NCI-H1694 treated with DMSO at 0.1 percent for 48 hours (cell line): ENCODE data around the gene SSR3.
A peak's percentile ranks its signal among the peaks of the same experiment; 100 is the strongest.
"Not testable (repeated sequence)": the region's sequence is repeated elsewhere in the genome, so short reads cannot be mapped to it uniquely, and the experiment has no call there.

ENCODE experiments used
- DNase-seq: peaks from one replicate; lab custom pipeline; 2025; lab: John Stamatoyannopoulos, UW

Gene SSR3

DNA sequence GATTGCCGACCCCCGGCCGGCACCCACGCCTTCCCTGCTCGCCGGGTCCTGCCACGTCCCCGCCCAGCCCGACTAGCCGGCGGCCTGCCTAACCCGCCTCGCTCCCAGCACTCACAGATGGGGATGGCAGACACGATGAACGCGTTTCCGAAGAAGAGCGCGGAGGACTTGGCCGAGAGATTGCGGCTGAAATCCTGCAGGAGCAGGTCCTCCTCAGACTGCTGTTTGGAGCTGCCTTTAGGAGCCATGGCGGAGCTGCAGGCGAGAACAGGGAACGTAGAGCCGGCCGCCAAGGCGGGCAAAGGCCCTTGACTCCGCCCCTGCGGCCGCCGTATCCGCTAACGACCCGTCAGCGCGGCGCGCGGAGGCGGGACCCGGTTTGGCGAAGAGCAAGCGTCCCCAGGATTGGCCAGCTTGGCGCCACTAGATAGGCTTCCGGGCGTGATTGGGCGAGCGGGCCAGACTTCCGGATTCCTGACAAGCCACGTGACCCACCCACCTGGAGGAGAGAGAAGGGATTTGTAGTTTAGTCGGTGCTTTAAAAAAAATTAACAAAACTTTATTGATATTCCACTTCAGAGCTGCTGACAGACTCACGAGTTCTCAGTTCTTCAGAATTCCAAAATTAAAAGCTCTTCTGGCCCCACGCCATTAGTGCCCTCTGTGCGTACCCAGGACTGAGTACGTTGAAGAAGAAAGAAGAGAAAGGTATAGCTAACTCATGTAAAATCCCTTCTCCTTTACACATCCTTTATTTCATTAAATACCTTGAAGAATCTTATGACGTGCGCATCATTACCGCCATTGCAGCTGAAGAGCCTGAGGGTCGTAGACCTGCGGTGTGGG lies at the start of gene SSR3:
SSR3 (minus strand) TSS at position 276 of the 846 bp plus-strand sequence; CDS start at position 248, 28 bp downstream.
- DNase-seq = peak; percentile 97

DNA sequence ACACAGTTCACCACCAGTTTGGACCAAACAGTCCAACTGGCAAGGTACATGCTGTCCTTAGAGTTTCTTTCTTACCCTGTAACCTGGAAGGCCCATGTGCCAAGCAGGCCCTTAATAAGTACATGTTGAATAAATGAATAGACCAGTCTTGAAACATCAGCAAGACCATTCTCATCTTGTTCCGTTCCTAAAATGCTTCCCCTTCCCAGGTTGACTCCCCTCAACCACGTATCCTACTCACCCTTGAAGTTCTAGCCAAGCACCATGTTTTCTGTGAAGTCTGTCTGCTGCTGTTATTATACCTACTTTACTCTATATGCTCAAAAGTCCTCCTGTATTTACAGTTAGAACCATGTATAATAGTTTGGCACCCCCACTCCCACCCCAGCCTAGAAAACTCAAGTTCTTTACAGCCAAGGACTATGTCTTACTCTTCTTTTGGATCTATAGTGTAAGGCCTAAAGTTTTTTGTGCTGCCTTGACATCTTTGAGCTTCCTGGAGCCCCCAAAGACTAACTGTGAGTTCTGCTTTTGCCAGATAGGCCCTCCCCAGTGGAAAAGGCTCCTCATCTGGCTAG lies 49.2 kb upstream of the SSR3 start:
- no peak for DNase-seq

DNA sequence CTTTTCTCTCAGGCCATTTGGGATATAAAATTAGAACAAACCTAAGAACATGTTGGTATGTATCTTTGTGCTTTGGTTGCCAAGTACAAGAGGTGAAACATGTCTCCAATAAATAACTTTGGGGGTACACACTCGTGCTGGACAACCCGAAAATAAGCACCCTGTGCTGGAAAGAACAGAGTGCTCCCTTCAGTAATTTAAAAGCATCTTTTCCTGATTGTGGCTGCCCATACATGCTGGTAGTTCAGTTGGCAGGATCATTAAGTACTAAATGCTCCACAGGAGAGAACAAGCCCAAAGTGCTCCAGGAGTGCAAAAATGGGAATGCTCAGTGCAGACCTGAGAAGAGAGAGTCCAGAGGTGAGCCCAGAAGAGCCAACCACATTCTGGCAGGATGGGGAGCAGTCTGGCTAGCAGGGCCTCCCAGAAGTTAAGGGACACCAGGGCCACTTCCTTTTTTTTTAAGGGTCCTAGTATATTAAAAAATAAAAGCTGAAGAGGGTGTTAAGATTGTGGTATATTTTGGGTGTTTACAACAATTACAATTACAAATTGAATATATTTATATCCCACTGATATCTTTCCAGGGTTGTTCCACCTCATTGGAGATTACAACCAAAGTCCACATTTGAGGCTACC lies 48.6 kb upstream of the SSR3 start:
- no peak for DNase-seq

DNA sequence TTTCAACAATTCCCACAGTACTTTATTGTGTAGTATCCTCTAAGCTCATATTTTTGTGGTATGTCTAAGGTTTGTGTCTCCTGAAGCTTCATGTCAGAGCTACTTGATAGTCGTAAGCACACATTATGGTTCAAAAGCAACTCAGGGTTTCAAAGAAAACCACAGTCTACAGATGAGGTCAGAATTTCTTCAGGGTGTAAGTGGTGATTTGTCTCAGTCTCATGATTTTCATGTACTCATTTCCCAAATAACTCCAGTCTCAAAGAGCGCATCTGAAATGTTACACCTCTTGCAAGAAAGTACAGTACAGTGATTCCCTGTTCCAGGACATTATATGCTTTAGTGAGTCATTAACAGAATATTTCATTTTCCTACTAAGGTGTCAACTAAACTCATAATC lies 47.5 kb upstream of the SSR3 start:
- no peak for DNase-seq

DNA sequence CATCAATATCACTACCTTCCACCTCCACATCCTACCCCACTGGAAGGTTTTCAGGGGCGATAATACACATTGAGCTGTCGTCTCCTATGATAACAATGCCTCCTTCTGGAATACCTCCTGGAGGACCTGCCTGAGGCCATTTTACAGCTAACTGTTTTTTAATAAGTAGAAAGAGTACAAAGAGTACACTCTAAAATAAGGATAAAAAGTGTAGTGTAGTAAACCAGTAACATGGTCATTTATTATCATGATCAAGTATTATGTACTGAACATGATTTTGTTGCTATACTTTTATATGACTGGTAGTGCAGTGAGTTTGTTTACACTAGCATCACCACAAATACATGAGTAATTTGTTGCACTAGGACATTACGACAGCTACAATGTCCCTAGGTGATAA lies 46.6 kb upstream of the SSR3 start:
- DNase-seq = no peak

DNA sequence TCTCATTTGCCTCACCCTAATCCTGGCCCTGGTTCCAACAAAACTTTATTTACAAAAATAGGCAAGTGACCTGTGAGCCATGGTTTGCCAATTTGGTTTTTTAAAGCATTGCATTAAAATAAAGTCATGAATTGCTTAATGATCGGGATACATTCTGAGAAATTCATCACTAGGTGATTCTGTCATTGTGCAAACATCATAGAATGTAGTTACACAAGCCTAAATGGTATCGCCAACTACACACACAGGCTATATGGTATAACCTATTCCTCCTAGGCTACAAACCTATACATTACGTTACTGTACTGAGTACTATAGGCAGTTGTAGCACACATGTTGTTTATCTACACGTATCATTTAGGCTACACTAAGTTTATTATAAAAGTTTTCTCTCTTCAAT lies 45.9 kb upstream of the SSR3 start:
- no peak for DNase-seq

DNA sequence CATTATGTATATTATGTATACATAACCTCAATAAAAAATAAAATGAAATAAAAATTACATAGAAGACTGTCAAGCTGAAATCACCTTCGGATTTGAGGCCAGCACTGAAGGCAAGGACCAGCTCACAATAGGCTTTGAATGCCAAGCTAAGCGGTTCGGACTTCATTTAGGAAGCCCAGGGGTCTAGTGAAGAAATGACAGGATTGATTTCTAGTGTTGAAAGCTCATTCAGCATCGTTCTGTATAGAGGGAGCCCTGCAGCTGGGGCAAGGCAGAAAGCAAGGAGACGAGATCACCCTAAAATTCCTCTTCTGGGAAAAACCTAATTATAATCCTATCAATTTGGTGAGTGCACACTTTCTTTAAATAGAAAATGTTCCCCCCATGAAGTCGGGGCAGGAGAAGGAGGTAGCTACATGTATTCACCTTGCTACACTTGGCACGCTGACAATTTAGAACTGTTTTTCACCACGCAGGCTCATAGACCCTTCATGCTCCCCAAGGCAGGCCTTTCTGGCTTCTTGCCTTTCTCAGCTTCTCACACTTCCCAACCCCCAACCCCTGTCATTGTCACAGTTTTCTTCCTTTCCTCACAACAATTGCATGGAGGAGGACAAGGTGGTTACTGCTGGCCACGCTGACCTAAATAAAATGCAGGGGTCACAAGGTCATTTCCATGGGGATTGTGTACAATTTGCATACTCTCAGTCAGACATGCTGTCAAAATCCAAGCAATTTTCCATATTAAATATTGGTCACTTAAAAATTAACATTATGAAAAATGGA lies 44.4 kb upstream of the SSR3 start:
- DNase-seq = no peak

DNA sequence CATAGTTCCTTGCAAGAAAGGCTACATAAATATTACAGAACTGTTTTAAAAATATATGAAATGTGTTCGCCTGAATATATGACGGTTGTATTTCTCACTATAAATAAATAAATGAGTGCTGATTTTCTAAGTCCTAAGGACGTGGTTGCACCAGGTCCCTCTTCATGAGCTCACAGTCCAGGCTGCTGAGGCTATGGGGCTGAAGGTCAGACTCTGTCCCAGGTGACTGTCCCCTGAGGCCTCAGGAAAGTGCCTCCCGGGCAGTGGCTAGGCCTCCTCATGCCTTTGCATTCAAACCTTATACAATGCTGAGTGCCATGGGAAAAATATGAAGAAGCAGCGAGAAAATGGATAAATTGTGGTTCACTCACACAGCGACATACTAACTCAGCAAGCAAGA lies 43.5 kb upstream of the SSR3 start:
- DNase-seq = no peak

DNA sequence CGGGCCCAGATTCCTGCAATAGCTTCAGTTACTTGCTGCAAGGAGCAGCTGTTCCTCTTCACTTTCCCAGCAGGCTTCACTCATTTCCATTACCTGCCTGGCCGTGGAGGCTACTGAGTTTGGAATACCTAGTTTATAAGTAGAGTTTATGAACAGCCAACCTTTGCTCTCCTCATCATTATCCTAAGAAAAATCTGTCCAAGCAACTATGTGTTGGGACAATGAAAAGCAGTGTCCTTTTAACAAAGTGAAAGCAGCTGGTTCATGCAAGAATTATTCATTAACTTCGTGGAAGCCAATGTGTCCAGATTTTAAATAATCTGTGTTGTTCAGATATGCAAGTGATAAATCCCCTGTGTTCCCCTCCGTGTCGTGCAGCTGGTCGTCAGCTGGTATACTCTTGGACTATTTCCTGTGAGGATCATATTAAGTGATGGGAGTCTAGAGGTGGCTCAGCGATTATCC lies 39.3 kb upstream of the SSR3 start:
- no peak for DNase-seq

DNA sequence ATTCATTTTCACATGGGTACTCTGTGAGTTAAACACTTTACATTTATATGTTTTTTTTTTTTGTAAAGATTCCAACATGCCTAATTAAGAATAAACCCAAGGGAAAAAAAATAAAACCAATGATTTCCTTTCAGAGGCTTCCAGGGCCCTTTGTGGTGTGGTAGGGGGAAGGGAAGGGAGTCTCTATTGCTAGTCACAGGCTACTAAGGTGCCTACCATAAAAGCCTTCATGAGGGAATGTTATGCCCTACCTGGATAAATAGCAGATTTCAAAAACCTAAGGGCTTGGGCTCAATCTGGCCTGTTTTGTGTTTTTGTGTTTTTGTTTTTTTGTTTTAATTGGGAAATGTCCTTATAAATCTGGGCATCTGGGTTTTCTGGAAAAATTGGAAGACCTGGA lies 38.9 kb upstream of the SSR3 start:
- no peak for DNase-seq

DNA sequence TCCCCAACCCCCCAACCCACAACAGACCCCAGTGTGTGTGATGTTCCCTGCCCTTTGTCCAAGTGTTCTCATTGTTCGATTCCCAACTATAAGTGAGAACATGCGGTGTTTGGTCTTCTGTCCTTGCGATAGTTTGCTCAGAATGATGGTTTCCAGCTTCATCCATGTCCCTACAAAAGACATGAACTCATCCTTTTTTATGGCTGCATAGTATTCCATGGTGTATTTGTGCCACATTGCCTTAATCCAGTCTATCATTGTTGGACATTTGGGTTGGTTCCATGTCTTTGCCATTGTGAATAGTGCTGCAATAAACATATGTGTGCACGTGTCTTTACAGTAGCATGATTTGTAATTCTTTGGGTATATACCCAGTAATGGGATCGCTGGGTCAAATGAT lies 34.9 kb upstream of the SSR3 start:
- DNase-seq = not testable (repeated sequence)

DNA sequence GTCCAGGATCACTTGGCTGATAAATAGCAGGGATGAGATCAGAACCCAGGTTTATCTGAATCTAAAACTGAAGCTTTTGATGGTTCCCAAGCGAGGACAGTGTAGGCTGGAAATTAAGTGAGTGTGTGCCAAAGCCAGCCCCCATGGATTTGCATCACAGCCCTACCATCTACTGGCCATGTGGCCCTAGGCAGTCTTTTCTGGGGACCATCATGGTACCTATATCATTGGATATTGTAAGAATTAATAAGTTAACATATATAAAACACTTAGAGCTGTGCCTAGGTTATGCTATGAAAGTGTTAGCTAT lies 32.8 kb upstream of the SSR3 start:
- no peak for DNase-seq

DNA sequence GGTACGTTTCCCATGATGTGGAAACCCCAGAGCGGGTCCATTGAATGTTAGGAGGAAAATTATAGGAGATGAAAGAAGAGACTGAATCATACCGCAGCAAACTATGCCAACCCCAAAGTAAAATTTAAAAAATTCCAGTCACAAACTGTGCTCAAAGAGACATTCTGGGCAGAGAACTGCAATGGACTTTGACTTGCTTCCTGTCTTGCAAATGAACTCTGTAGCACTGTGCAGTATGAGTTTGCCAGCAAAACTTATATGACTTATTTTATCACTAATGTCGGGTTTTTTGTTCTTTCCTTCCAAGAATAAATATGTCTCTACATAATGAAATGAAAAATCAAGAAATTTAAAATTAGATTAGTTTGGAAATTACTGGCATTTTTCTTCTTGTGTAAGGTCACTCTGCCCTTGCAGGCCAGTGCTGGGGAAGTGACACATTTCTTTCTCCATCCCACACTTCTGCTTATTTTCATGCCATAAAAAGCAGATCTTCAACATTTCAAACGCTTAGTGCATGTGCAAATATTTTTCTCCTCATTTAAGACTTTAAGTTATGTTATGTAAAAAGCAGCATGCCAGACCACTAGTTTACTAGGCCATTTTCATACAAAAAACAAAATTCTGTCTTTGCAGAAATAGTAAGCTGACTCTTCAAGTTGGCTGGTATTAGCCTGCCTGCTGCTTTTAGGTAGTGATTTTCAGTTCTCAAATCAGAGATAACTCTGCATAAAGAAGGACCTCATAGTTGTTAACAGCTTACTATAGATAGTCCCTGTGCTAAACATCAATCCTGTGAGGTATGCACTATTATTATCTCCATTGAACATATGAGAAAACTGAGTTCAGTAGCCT lies 32.2 kb upstream of the SSR3 start:
- no peak for DNase-seq

DNA sequence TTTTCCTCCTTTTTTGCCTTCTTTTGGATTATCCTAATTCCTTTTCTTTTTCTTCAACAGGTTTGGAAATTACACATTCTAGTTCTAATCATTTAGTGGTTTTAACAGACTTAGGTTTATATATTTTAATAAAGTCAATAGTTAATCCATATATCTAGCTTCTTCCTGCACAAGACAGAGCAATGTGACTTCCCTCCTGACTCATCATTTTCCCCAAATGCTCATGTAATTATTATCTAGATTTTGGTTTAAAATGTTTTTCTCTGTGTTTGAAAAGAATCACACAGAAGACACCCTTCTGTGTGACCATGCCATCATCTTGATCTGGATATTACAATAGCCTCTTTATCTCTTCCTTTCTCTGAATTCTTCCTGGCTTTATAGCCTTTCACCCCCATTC lies 28.6 kb upstream of the SSR3 start:
- no peak for DNase-seq

DNA sequence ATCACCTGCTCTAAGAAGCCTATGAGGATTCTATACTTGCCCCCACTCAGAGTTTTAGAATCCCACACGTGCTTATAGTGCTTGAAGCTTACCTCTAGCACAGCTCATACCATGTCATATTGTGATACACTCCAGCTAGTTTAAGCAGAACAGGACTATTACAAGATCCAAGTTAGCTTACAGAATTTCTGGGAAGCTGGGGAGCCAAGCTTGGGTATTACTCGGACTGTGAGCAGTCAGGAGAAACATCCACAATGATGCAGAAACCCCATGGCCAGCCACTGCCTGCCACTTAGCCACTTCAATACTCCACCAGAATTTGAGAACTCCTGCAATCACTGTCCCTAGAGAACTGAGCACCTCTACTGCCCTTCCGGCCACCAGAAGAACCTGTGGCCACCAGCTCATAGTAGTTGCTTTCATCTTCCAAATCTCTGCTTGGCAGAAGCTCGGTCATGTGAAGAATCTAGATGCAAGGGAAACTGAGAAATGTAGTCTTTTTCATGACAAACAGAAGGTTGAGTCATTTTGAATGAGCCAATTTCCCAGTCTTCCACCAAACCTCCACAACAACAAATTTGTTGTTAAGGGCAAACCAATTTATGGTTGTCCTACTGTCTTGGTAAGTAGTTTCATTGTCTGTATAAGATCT lies 27.7 kb upstream of the SSR3 start:
- DNase-seq = no peak

DNA sequence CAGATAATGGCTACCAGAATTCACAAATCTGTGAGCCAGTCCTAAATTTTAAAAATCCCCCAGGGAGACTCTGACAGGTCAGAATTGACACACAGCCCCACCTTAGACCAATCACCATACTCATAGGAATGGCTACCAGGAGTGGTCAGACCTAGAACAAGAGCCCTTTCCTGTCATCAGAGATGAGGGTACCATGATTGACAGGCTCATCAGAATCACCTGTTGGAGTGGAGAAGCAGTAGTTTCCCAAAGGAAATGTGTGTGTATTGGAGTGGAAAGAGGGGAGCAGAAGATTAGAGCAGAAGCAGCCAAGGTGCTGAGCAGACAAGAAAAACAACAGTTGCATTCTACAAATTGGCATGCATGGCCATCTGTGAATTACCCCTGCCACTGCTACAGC lies 27.0 kb upstream of the SSR3 start:
- no peak for DNase-seq

DNA sequence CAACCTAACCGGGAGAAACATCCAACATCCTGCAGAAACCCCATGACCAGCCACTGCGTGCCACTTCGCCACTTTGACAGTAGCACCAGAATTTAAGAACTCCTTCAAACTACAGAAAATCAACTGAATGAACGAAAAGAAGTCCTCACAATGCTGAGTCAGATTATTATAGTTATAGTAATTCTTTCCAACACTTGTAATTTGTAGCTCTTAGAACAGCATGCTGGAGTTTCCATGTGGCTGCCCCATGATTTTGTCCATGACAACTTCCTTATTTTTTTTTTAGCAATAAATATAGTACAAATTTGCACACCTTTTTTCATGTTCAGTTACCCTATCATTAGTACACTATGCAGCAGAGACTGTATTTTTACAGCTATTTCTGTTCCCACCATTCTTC lies 26.1 kb upstream of the SSR3 start:
- no peak for DNase-seq

DNA sequence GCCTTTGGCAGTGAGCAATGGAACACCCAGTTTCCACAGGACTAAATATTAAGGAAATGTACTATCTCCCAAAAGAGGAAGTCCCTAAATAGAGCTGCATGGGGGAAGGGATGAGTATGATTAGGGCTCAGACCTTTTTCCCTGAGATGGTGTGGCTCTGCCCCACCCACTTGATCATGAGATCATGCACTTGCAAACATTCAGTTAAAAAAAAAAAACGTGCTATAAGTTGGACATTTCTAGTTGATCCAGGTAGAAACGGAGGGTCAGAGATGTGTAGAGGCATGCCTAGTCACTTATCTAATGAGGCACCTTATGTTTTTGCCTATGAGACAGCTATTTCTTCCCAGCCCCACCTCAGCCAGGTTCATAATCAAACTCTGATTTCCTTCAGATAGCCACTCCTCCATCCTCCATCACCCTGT lies 24.5 kb upstream of the SSR3 start:
- DNase-seq = no peak

DNA sequence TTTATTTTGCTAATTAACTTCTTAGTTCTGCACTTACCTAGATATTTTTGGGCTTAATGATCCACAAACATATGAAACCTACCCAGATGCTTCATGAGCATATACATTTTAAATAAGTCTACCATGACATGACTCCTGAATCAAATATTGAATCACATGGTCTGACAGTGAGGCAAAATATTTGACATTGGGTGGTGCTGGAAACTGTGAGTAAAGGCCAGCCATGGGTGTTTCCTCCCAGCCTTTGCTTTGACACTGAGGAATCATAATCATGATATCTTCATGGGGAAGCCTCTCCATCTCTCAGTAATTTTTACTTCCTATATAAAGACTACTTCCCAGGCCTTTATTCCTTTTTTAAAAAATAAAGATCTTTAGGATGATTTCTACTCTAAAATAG lies 22.8 kb upstream of the SSR3 start:
- DNase-seq = no peak

DNA sequence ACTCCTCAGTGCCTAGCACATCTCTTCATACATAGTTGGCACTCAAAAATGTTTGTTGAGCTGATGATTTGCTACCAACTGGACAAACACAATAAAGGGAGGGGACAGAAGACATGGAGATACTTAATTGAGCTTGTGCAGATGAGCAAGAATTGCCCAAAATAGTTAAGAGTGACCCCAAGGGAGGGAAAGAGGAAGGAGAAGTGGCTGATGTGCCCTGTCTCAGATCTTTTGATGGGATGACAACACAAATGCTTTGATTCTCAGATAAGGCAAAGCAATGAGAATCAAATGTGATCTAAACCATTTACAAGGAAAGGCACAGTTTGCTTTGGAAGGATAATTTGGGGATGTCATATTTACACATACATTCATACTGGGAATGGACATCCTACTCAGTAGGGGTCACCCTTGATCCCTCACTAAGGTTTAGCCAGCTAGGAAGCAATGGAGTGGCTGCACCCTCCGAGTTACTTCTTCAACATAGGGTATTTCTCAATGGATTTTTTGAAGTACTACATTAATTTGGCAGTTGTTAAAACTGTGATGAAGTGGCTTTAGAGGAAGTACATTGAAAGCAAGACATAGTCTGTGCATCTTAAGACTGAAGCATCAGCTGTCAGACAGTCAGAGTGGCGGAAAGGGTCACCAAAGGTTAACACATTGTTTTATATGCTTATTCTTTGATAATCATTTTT lies 21.9 kb upstream of the SSR3 start:
- no peak for DNase-seq

DNA sequence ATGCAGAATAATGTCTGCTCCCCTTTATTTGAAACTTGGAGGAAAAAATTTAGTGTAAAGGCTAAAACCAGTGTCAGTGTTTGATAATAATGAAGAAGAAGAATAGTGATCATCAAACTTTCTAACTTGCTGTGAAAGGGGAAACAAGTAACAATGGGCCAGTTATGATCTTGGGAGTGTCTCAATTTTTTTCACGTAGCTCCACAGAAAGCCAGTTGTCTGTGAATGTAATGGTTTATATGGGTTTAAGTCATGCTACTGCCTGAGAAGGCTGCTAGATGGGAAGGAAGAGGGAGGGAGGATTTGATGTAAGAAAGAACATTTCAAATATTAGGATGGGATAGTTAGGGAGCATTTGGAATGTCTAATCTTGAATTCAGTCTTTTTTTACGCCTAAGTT lies 21.1 kb upstream of the SSR3 start:
- DNase-seq = no peak
